H1 (cell line): Measurements from ENCODE around the gene STEAP1B. TPM values are rescaled to one million over a fixed set of nuclear protein-coding genes. Genes with fewer than 3 reads are reported as not detected.

ENCODE experiments used
- HDAC6 ChIP-seq: IDR thresholded peaks from one replicate; pipeline ENCODE4 v1.7.1; 2012; ENCODE audit warnings: low read depth, mild to moderate bottlenecking, inconsistent platforms, low read length, moderate library complexity
- SIX5 ChIP-seq: IDR thresholded peaks from 2 replicates; pipeline ENCODE4 v1.6.1; 2011; ENCODE audit warnings: mild to moderate bottlenecking, low read depth, low read length
- ZNF274 ChIP-seq: IDR thresholded peaks from 2 replicates; pipeline ENCODE4 v1.7.0; 2012; ENCODE audit warnings: low read length, borderline replicate concordance; ENCODE audit errors: extremely low read depth
- polyA plus RNA-seq, 7 experiments: library from polyadenylated mRNA; depleted of rRNA in 3 of 7; stranded (reverse) in 5 of 7; unstranded in 2 of 7; fragments of >200 nt in 5 of 7; fragments of 200-250 nt in 2 of 7; gene quantifications; 1 replicate in 5 of 7; 2 replicates in 1 of 7; 4 replicates in 1 of 7; pipeline versions ENCODE4 v1.2.1 to v1.2.3, GENCODE V29; 2011 to 2013; ENCODE audit warnings: missing spikeins in 2 of 7, mixed read lengths in 2 of 7
- total RNA-seq: library from RNA; stranded (reverse); fragmentation: NEBNext Ultra II Directional; extraction: Animal tissue kit (Norgen Biotek cat#: 25700); gene quantifications from 2 replicates; pipeline ENCODE4 v1.2.1, GENCODE V29; 2021
- TF ChIP-seq, protein P1 (sequence below): fragments of 300-600 bp; sonication (generic); IDR thresholded peaks from 2 replicates; pipeline ENCODE4 v1.7.1; 2012; ENCODE audit warnings: low read length, moderate library complexity, mild to moderate bottlenecking, inconsistent platforms; ENCODE audit not compliant: insufficient replicate concordance
- TF ChIP-seq, protein P2 (sequence below): IDR thresholded peaks from 2 replicates; pipeline ENCODE4 v1.6.1; 2012; ENCODE audit warnings: low read length, inconsistent platforms
- TF ChIP-seq, protein P3 (sequence below): IDR thresholded peaks from 2 replicates; pipeline ENCODE4 v1.6.1; 2012; ENCODE audit warnings: inconsistent platforms
- TF ChIP-seq, protein P4 (sequence below): IDR thresholded peaks from 2 replicates; pipeline ENCODE4 v1.6.1; 2011; ENCODE audit warnings: low read length, improper control_type of control experiment

STEAP1B gene
- total and polyA plus RNA-seq, 2 of the 8 experiments (the other 6 are each of a cell fraction or from before 2014, with no cell fraction given) = 5.4 to 8.7 TPM

DNA sequence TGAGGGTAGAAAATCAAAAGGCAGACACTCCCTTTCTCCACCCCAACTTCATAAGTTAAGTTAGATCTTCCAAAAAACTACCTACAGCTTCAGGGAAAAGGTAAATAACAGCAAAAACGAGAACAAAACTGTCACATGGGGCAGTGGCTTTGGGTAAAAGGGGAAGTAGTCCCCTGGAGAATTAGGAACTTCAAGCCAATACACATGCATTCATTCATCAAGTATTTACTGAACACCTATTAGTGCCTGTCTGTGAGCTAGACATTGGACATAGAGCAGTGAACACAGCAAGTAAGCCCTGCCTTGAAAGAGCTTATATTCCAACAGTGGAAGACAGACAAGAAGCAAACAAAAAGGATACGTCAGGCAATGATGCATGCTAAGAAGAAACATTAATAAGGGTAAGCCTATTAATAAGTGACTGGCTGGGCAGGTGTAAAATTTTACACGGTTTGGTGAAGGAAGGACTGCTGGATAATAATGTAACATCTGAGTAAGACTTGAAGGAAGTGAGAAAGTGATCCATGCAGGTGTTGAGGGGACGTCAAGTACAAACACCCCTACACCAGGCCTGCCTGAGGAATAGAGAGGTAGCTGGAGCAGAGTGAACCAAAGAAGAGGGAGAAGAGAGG is 73.4 kb downstream of the STEAP1B start (continued):
- TF ChIP-seq, protein P1, sequence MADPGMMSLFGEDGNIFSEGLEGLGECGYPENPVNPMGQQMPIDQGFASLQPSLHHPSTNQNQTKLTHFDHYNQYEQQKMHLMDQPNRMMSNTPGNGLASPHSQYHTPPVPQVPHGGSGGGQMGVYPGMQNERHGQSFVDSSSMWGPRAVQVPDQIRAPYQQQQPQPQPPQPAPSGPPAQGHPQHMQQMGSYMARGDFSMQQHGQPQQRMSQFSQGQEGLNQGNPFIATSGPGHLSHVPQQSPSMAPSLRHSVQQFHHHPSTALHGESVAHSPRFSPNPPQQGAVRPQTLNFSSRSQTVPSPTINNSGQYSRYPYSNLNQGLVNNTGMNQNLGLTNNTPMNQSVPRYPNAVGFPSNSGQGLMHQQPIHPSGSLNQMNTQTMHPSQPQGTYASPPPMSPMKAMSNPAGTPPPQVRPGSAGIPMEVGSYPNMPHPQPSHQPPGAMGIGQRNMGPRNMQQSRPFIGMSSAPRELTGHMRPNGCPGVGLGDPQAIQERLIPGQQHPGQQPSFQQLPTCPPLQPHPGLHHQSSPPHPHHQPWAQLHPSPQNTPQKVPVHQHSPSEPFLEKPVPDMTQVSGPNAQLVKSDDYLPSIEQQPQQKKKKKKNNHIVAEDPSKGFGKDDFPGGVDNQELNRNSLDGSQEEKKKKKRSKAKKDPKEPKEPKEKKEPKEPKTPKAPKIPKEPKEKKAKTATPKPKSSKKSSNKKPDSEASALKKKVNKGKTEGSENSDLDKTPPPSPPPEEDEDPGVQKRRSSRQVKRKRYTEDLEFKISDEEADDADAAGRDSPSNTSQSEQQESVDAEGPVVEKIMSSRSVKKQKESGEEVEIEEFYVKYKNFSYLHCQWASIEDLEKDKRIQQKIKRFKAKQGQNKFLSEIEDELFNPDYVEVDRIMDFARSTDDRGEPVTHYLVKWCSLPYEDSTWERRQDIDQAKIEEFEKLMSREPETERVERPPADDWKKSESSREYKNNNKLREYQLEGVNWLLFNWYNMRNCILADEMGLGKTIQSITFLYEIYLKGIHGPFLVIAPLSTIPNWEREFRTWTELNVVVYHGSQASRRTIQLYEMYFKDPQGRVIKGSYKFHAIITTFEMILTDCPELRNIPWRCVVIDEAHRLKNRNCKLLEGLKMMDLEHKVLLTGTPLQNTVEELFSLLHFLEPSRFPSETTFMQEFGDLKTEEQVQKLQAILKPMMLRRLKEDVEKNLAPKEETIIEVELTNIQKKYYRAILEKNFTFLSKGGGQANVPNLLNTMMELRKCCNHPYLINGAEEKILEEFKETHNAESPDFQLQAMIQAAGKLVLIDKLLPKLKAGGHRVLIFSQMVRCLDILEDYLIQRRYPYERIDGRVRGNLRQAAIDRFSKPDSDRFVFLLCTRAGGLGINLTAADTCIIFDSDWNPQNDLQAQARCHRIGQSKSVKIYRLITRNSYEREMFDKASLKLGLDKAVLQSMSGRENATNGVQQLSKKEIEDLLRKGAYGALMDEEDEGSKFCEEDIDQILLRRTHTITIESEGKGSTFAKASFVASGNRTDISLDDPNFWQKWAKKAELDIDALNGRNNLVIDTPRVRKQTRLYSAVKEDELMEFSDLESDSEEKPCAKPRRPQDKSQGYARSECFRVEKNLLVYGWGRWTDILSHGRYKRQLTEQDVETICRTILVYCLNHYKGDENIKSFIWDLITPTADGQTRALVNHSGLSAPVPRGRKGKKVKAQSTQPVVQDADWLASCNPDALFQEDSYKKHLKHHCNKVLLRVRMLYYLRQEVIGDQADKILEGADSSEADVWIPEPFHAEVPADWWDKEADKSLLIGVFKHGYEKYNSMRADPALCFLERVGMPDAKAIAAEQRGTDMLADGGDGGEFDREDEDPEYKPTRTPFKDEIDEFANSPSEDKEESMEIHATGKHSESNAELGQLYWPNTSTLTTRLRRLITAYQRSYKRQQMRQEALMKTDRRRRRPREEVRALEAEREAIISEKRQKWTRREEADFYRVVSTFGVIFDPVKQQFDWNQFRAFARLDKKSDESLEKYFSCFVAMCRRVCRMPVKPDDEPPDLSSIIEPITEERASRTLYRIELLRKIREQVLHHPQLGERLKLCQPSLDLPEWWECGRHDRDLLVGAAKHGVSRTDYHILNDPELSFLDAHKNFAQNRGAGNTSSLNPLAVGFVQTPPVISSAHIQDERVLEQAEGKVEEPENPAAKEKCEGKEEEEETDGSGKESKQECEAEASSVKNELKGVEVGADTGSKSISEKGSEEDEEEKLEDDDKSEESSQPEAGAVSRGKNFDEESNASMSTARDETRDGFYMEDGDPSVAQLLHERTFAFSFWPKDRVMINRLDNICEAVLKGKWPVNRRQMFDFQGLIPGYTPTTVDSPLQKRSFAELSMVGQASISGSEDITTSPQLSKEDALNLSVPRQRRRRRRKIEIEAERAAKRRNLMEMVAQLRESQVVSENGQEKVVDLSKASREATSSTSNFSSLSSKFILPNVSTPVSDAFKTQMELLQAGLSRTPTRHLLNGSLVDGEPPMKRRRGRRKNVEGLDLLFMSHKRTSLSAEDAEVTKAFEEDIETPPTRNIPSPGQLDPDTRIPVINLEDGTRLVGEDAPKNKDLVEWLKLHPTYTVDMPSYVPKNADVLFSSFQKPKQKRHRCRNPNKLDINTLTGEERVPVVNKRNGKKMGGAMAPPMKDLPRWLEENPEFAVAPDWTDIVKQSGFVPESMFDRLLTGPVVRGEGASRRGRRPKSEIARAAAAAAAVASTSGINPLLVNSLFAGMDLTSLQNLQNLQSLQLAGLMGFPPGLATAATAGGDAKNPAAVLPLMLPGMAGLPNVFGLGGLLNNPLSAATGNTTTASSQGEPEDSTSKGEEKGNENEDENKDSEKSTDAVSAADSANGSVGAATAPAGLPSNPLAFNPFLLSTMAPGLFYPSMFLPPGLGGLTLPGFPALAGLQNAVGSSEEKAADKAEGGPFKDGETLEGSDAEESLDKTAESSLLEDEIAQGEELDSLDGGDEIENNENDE = no peak
- TF ChIP-seq, protein P2, sequence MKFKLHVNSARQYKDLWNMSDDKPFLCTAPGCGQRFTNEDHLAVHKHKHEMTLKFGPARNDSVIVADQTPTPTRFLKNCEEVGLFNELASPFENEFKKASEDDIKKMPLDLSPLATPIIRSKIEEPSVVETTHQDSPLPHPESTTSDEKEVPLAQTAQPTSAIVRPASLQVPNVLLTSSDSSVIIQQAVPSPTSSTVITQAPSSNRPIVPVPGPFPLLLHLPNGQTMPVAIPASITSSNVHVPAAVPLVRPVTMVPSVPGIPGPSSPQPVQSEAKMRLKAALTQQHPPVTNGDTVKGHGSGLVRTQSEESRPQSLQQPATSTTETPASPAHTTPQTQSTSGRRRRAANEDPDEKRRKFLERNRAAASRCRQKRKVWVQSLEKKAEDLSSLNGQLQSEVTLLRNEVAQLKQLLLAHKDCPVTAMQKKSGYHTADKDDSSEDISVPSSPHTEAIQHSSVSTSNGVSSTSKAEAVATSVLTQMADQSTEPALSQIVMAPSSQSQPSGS = no peak
- TF ChIP-seq, protein P3, sequence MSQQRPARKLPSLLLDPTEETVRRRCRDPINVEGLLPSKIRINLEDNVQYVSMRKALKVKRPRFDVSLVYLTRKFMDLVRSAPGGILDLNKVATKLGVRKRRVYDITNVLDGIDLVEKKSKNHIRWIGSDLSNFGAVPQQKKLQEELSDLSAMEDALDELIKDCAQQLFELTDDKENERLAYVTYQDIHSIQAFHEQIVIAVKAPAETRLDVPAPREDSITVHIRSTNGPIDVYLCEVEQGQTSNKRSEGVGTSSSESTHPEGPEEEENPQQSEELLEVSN = no peak
- no peak for TF ChIP-seq ZNF274
- TF ChIP-seq SIX5 = no peak
- TF ChIP-seq HDAC6 = no peak
- TF ChIP-seq, protein P4, sequence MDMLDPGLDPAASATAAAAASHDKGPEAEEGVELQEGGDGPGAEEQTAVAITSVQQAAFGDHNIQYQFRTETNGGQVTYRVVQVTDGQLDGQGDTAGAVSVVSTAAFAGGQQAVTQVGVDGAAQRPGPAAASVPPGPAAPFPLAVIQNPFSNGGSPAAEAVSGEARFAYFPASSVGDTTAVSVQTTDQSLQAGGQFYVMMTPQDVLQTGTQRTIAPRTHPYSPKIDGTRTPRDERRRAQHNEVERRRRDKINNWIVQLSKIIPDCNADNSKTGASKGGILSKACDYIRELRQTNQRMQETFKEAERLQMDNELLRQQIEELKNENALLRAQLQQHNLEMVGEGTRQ = no peak
